Embryonic facial prominence (tissue), 1 donor: ENCODE results near the gene ALDH1A1.

Experiments used
- DNase-seq: peaks from one replicate; pipeline ENCODE4 v3.0.0-alpha.2; 2016; ENCODE audit errors: extremely low spot score

ALDH1A1 gene

DNA sequence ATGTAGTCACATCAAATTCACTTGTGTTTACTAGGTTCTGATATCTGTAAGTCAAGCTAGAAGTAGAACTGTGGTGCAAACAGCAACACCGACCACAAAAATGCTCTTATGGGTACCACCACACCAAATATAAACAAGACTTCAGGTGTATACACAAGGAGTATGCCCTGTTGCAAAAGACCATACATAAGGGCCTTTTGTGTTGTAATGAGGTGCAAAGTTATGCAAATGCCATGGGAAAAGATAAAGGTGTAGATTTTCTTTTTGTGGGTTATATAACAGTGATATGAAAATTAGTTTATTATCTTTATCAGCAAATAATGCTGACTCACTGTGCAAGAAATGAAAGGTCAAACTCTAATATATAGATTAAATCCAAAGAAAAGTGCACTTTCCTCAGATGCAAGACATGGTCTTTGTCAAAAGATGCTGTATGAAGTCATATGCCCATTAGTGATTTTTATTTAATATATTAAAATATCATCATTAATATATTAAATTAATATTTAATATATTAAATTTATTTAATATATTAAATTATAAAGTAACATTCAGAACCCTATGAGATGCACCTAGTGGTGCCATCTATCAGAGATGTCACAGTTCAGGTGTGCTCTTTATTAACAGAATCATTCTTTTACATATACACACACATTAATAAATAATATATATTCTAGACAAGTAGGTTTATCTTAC lies 26.7 kb upstream of the ALDH1A1 start:
- DNase-seq: no peak

DNA sequence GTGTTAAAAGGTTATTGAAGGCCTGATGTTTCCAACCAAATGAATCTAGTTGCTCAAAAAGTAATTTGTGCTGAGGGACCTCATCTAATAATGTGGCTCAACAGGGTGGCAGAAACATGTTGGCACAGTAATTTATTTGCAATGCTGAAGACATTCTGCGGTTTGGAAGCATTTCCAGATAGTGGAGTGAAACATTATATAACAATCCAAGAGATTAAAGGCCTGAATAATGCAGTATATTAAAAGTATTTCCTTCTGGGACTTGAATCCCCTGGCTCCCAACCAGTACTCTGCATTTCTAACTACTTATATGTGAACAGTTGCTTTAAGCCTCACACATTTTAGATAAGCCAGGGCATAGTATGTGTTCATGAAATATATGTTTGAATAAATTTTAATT lies 25.9 kb upstream of the ALDH1A1 start:
- DNase-seq: no peak

DNA sequence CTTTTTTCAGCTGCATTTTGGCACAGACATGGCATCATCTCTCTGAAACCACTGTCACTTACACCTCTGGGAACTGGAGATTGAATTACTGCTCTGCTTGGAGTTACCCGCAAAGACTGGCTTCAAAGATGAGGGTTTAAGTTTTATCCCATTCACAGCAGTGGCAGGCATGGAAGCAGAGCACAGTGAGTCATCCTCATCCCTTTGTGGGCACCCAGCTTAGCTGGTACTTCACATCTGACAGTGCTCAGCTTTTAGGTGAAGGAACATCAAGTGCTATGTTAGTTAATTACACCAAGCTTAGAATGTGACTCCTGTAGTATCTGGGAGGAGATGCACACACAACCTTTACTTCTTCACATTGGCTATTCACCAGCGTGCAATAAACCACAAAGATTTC lies 24.8 kb upstream of the ALDH1A1 start:
- no peak for DNase-seq

DNA sequence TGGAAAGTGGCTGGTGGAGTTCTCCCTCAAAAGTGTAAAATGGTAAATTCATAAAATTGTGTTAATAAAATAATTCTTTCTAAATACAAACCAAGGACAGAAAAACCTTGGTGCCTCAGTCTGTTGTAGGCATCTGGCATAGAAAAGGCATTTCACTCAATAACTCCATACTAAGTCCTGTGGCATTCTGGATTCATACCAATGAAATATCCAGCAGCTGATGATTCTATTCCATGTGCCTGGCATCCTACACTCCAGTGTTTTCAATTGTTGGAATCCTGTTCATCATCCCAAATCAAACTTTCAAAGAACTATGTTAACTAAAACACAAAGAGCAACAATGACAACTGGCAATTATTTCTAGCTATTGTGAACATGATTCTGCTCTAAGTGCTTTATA lies 21.6 kb upstream of the ALDH1A1 start:
- DNase-seq: no peak

DNA sequence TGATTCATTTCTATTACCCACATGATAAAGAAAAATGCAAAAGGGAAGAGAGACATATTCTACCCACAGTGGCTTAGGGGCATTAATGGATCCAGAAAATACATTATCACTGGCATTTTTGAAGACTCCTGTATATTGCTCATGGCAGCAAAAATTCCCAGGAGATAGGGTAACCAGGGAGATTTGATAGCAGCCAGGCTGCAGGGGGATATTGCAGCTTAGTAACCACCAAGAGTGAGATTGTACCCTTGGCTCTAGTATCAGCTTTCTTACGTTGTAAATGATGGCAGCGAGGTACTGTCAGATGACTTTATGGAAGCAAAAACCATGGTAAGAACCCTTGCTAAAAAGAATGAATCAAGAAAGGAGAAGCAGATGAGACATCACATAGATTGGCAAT lies 19.8 kb upstream of the ALDH1A1 start:
- no peak for DNase-seq

DNA sequence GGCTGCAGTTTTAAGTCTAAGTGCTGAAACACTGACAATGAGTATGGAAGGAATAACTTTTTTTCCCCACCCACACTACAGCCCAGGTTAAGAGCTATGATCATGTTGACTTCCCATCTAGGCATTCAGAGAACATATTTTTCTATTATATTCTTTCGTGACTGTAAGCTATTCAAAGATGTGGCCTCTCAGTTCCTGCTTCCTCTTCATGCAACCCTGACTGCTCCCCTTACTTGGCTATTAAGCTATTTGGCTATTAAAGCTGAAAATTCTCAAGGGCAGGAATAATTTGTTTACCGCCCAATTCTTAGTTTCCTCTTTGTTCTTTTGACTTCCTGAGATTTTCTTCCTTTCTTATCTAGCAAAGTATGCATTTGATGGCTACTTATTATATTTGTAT lies 18.6 kb upstream of the ALDH1A1 start:
- DNase-seq: no peak

DNA sequence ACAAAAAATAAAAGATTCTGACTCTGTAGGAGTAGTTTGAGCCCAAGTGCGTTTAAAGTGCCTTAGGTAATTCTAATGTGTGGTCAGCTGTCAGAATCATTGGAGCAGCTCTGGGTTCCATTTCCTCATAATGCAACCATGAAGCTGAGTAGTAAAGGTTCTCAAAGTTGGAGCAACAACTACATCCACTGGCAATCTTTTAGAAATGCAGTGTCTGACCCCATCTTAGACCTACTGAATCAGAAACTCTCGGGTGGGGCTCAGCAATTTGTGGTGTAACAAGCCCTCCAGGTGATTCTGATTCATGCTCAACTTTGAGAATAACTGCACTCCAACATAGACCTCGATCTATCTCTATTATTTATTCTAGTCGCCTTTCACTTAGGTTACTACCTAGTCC lies 7.6 kb upstream of the ALDH1A1 start:
- no peak for DNase-seq

DNA sequence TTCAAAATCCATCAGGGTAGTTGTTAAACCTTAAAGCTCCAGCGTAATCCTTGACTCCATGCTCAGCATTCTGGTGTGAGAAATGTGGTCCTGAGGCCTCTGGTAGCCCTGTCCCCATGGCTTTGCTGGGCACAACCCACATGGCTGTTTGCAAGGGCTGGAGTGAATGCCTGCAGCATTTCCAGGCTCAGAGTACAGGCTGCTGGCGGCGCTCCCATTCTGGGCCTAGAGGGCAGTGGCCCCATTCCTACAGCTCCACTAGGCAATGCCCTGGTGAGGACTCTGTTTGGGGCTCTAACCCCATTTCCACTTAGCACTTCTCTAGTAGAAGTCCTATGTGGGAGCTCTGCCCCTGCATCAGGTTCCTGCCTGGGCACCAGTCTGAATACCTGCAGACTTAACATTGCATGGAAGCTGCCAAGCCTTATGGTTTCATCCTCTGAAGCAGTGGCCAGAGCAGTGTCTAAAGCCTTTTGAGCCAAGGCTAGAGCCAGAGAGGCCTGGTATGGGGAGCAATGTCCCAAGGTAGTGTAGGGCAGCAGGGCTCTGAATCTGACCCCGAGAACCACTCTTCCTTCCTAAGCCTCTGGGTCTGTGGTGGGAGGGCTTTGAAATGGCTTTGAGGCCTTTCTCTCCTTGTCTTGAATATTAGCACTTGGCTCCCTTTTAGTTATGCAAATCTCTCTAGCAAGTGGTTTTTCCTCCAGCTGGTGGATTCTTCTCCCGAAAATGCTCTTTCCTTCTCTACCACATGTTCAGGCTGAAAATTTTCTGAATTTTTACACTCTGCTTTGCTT lies 5.8 kb upstream of the ALDH1A1 start:
- DNase-seq: no peak

DNA sequence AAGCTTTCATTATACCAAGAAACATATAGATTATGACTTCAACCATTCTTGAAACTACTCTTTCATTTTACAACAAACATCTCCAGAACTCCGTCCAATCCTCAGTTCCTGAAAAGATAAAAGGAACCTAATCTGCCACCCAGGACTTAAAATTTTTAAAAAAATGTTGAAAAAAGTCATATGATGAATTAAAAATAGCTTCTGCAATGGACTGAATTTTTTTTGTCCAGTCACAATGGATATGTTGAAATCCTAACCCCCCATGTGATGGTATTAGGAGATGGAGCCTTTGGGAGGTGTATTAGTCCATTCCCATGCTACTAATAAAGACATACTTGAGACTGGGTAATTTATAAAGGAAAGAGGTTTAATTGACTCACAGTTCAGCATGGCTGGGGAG lies 2.7 kb upstream of the ALDH1A1 start:
- DNase-seq: no peak

DNA sequence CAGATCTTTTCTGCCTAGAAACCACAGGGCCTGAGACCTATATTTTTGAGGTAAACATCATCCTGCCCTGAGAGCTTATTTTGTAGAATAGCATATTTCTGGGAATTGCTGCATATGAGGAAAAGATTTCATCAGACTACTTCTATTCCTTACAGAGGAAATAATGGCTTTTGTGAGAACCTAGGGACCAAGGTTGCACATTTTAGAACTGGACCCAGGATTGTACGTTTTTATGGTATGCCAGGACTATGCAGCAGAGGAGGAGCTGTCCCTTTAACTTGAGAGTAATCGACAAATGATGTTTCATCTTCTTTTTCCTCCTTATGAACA lies 2.2 kb upstream of the ALDH1A1 start:
- no peak for DNase-seq

DNA sequence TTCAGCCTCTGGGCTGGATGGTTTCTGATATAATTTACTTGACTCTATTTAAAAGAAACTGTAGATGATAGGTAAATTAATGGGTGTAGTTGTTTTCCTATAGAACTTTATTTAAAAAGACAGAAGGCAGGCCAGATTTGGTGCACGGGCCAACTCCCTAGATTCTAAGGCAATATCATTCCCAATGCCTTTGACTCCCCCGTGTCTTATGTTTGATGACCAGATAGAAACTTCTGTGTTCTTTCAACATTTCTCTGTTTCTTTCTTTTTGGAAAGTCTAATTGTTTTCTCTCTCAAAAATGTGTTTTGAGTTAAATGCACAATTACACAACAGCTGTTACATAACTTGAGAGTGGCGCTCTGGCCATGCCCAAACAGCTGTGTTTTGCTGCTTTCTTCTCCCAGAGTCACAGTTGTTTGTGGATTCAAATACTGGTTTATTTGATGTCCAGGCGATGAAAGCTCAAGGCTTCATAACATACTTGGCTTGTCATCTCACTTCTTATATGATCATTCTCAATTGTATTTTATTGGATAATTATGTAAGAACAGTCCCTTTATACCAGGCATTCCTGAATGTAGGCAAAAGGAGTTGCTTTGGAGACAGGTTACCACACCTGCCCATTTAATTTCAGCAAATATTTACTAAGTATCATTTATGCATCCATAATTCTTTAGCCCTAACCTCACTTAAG lies 1.7 kb upstream of the ALDH1A1 start:
- no peak for DNase-seq

DNA sequence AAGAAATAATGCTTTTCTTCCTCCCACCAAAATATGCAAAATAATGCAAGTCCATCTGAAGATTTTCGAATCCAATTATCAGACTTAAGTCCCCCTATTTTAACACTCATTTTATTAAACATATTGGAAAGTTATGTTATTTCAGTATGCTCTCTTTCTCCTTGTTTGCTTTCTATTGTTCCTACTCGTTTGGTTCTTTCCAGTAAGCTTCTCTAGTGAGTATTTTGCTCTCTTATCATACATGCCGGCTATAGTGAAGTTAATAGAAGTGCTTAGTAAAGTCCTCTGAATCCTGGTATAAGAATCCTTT lies 517 bp downstream of the ALDH1A1 start:
- no peak for DNase-seq

DNA sequence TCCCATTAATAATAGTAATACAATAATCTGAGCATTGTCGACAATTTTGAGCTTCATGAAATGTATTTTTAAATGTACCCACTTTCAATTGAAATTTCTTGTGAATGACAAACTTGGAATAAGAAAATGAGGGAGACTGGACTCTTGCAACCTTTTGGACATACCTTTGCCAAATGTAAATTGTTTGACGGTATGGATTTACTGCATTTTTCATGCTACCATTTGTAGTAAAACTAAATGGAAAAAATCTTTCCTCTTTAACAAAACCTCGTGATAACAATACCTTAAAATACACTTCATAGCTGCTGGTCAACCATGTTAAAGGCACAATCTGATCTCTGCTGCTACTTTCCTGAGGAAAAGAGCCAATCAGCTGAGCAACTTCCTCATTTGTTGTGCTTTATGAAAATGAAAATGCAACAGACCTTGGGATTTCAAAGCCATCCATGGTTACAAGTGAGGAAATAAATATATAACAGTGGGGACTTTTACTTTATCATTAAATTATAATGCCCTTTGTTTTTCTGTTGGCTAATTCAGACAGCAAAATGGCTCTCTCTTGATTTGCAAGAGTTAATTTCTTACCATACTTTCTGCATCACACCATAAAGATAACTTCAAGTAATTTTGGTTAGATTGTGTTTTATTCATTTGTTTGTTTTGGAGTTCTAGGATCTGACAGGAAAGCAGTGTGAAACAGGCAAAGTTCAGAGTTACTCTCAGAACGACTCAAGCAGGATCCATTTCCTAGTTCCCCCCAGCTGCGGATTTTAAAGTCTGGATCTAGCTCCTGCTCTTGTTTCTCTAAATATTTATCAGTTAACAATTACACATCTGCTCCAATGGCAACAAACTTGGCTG lies 1.1 kb downstream of the ALDH1A1 start:
- DNase-seq: no peak

DNA sequence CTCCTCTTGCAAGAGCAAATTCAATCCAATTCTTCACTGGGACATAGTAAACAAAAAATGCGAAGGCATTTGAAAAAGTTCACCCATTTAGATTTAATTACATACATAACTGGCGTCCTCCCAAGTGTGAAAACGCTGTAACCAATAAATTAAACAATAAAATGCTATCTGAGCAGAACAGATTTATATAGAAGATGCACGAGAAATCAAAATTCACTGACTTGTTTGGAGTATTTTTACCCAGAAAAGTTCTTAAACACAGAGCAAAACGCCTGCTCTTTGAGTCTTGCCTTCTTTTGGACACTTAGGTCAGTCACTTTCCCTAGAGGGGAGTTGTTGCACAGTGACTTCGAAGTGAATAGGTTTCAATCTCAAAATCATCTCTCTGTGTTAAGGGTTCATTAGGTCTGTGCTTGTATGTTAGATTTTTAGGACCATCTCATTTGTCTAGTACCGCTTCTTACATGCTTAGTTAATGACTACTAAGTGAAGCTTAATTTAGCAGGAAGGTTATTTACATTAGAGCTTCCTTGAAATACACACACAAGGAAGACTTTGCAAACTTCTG lies 1.9 kb downstream of the ALDH1A1 start:
- no peak for DNase-seq

DNA sequence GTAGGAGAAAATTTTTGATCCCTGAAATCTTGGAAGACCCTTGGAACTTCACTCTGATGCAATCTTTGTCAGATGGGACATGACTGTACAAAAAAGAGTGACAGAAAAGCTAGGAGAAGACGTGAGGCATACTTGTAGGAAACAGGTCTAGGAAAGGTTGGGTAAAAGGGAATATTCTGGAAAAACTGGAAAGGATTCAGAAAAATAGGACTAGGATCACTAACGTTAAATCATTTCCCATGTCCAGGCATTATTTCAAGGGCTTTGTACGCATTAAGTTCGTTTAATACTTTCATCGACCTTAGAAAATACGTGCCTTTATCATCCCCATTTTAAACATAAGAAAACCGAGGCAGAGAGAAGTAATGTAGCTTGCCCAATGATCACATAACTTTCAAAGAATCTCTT lies 2.9 kb downstream of the ALDH1A1 start:
- DNase-seq: no peak

DNA sequence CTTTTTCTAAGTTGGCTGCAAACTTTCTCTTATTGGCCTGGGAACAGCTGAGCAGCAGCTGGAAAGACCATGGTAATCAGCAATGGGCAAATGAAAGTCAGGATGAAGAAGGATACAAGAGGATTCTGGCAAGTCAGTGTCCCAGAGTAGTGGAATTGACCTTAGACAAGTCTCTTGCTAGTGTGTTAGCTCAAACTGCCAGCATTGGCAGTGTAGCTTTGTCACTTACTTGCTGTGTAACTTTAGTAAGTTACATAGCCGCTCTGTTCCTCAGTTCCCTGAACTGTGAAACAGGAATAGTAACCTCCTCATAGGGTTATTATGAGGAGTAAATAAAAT lies 3.6 kb downstream of the ALDH1A1 start:
- DNase-seq: no peak

DNA sequence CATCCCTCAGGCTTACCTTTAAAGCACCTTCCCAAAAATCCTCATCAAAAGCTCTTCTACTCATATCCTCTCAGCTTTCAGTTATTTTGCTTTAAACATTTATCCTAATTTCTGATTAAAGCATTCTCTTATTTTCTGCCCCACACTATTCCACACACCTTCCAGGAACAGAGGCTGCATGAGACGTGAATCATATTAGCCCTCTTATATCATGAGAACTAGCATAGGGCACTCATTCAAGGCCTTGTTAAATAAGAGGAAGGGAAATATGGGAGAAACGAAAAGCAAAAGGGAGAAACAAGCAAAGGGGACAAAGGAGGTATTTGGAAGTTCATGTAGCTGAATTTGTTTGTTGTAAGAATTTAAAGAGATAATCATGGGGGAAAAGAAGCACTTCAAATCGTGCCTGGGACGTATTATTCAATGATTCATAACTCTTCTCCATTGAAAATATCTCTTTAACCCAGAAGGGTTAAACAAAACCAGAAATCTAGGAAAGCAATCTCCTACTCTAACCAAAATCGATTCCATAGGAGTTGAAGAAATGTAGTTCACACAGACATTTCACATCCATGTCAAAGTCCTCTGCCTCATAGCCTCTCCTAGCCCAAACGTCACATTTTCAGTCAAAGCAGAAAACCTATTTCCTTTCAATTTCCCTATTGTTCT lies 4.1 kb downstream of the ALDH1A1 start:
- no peak for DNase-seq

DNA sequence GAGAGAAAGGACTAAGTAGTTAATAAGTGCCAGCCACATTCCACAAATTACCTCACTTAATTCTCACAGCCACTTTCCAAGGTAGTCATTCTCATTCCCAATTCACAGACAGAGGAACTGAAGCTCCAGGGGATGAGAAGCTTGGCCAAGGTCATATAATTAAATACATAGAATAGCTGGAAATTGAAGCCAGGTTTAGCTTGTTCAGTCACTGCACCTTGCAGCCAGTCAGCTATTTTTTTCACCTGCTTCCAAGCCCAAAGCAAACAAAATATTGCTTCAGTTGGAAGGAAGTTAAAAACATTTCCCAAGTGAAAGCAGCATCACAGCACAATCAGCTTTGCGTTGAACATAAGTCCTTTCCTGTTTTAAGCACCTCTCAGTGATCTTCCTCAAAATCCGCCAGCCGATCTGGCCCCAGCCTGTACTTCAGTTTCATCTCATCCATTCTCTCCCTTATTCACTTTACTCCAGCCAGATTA lies 4.8 kb downstream of the ALDH1A1 start:
- DNase-seq: no peak

DNA sequence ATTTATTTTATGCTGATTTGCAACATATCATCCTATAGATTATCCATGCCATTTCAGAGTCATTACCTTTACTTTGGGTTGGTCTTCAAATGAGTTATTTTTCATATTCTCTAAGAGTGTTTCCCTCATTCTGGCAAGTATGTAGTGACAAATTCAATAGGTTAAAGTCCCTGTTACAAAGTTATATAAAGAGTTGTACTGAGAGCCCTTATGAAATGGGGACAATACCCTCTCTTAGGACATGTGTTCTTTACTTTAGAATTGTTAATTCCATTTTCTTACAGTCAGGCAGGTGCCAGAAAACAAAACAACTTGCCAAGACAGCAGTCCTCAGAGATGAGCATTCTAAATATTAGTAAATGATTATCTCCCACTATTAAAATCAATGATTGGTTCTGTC lies 6.0 kb downstream of the ALDH1A1 start:
- DNase-seq: no peak

DNA sequence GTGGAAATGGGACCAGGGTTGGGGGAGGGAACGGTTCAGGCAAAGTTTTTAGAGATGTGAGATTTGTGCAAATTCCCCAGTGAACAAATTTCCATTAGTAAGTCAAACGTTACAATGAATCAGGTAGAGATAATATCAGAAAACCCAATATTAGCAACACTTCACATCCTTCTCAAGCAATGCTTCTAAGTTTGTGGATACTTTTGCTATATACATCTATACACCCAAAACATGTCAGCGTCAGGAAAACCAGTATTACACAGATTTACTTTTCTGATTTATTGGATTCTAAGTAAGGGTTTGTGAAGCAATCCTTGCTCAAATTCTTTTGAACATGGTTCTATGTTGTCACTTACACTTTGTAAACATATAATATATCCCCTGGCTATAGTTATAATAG lies 6.5 kb downstream of the ALDH1A1 start:
- no peak for DNase-seq

DNA sequence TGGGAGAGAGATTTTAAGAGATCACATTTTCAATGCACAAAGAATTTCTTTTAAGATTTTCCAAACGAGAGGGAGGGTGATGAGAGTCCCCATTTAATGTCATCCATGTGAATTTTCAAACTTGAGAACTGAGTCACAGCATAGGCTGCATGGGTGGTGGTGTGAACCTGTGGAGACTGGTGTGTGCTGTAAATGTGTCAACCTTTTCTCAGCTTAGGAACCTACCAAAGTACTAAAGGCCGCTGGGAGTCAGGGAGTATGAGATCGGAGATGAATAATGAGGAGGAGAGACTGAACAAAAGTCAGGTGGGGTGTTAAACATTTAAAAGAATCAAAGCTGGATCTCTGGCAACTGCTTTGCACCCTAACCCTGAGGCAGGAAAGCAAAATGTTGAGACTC lies 7.5 kb downstream of the ALDH1A1 start:
- DNase-seq: no peak
